Stimulated activated CD4-positive, alpha-beta T cell treated with anti-CD3 and anti-CD28 coated beads, Interleukin-15, amount 100 ng/mL, for 48 hours (primary cell): Measurements from ENCODE around the gene CASP4.
A peak's percentile ranks its signal among the peaks of the same experiment; 100 is the strongest.
"Not testable (repeated sequence)": the region's sequence is repeated elsewhere in the genome, so short reads cannot be mapped to it uniquely, and the experiment has no call there.

Experiments
- DNase-seq, 2 donors: peaks; one replicate each; pipeline ENCODE4 v3.0.0-alpha.2; 2020; ENCODE audit warnings: low read depth in 2 of 2

The CASP4 gene

GRCh38 chr11:104968355-104968855, at the start of gene CASP4:
Gene CASP4 (minus strand): TSS chr11:104968574. CDS start chr11:104968525, 49 bp downstream.
- DNase-seq, result no peak

DNA sequence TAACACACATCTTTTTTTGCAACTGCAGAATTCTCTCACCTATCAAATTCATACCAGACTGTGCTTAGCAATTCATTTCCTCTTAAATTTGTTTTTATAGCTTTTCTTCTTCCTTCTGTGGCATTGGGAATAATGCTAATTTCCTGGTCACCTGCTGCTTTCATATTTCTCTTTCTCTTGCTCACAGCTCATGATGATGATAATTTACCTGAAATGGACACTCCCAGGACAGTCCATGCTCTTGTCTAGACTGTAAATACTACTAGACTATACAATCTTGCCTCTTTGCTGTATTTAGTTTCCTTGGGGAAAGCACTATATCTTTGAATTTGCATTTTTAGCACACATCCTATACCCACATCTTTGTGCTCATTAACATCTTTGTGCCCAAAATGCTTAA, 39.1 kb upstream of the CASP4 start:
- no peak for DNase-seq

DNA sequence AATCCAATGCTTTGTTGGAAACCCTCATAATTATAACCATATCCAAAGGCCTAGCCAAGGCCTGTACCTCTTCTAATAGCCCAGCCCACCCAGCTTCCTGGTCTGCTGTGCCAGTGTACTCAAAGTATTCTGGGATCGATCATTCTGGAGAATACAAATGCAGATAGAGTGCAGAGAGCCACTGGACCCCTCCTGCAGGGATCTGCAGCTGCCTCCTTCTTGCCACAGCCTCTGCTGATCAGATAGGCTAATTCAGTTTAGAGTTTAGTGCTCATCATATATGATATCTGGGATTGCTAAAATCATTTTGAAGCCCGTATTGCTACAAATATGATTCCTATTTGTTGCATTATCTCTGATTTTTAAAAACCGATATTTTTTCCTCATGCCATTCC, 37.1 kb upstream of the CASP4 start:
- no peak for DNase-seq

DNA sequence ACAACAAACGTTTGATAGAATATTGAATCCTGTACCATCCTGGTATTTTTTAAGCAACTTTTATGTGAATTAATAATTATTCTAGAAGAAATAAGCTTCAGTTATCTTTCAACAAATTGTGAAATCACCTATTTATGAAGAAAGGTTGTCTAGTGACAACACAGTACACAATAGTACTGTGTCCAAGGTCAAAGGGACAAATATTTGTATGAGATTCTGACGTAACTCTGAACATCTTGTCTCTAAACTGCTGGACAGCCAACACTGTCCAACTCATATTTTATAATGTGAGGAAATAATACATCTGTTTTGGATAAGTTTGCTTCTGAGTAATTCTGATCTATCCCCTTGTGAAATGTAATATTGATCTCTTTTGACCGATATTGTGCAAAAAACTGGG, 35.6 kb upstream of the CASP4 start:
- no peak for DNase-seq

DNA sequence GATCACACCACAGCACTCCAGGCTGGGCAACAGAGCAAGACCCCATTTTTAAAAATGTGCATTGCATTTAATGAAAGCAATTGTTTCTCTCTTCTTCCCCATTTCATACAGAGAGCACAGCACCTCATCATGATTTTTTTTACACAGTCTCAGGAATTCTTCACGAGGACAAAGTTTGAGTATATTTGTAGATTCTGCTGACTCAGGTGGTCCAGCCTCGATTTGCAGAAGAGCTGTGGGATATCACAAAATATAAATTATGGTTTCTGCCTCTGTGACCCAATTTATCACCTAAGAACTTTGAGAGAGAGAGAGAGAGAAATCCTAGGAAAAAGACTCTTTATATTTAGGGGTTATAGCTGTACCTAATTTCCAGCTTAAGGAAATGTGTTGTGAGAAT, 34.8 kb upstream of the CASP4 start:
- no peak for DNase-seq

DNA sequence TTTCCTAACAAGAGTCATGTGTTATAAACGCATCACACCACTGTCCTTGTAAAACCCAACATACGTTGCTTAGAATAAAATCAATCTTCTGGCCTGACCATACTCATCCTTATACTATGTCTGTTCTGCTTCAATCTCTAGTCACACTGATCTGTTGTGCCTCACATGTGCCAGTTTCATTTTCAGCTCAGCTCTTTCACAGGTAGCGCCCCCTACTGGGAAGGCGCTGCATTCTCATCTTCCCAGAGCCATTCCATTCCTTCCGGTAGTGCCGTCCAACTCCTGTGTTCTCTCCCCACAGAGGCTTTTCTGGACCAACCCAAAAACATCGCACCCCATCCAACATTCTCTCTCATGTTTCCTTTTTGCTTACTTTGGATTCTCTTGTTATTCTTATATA, 32.4 kb upstream of the CASP4 start:
- DNase-seq, result peak; percentile 22 to 45

- DNase-seq, result no peak
These were observed 31.8 kb upstream of the CASP4 start for GRCh38 chr11:105000167-105000566.

- DNase-seq, result no peak
These were observed 31.3 kb upstream of the CASP4 start for GRCh38 chr11:104999721-105000120.

DNA sequence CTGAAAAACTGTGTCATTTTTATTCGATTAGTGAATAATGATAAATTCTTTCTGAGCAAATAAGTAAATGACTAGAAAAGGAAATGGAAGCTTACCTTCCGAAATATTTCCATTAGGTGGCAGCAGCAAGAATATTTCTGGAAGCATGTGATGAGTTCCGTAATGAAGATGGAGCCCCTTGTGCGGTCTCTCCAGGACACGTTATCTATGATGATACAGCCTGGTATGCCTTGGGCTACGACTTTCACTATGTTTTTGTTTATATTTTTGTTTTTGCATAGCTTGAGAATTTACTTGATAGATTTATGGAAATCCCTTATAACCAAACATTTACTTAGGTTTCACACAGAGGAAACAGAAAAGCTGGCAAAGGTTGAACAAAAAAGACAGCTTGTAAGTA, 28.9 kb upstream of the CASP4 start:
- no peak for DNase-seq

DNA sequence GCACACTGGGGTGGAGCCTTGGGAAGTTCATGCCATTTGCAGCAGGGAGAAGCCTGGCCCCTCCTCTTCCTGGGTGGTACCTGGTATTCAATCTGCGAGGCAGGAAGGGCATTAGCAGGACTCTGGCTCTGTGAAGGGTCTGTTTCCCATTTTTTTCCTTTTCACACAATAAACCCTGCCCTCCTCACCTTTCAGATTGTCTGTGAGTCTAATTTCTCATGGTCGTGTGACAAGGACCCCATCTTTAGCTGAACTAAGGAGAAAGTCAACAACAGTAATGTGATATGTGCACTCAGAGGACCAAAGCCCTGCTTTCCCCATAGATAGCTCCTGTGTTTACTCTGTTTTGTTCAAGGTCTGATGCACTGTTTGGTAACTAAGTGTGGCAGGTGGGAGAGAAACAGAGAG, 26.6 kb upstream of the CASP4 start:
- DNase-seq, result no peak

GRCh38 chr11:104992781-104993180, 24.4 kb upstream of the CASP4 start:
- DNase-seq, result no peak

- no peak for DNase-seq
These were observed 23.6 kb upstream of the CASP4 start for GRCh38 chr11:104991994-104992393.

DNA sequence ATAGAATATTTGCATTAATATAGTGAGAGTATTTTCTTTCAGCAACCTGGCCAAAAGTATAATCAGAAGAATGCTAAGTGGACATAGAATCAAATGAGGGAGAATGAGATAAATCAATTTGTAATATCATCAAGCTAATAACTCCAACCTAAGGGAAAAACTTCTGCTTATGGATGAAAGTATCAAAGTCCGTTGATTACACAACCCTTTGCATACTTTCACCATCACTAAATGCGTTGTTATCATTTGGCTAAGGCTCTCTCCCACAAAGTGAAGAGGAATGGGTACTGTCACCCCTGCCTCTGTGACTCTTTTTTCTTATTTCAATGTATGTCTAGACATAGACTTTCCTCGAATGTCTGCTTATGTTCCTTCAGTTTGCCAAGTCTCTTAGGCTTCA, 16.4 kb upstream of the CASP4 start:
- DNase-seq, result no peak

DNA sequence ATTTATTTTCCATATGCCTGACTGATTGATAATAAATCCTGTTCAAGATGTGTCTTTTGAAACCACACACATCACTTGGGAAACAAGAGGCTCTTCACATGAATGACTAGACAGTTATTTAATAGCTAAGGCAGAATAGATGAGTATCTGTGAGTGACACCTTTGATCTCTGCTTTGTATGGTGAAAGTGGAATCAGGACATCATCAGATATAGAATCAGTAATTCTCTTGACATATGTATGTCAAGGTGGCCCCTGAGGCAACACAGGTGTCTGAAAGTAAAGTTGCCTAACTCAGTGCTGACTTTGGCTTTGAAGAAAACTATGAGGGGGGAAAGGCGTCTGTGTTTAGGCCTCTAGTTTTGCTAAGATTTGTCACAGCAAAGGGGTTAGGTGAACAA, 11.5 kb upstream of the CASP4 start:
- DNase-seq, result no peak

- no peak for DNase-seq
These were observed 5.2 kb upstream of the CASP4 start for GRCh38 chr11:104973616-104974015.

- not testable (repeated sequence) for DNase-seq
These were observed 4.5 kb upstream of the CASP4 start for GRCh38 chr11:104972924-104973323.

DNA sequence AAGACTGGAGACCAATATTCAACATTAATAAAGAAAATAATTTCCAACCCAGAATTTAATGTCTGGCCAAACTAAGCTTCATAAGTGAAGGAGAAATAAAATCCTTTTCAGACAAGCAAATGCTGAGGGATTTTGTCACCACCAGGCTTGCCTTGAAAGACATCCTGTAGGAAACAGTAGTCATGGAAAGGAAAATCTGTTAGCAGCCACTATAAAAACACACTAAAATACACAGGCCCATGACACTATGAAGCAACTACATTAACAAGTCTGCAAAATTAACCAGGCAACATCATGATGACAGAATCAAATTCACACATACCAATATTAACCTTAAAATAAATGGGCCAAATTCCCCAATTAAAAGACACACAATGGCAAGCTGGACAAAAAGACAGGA, 2.4 kb upstream of the CASP4 start:
- no peak for DNase-seq

DNA sequence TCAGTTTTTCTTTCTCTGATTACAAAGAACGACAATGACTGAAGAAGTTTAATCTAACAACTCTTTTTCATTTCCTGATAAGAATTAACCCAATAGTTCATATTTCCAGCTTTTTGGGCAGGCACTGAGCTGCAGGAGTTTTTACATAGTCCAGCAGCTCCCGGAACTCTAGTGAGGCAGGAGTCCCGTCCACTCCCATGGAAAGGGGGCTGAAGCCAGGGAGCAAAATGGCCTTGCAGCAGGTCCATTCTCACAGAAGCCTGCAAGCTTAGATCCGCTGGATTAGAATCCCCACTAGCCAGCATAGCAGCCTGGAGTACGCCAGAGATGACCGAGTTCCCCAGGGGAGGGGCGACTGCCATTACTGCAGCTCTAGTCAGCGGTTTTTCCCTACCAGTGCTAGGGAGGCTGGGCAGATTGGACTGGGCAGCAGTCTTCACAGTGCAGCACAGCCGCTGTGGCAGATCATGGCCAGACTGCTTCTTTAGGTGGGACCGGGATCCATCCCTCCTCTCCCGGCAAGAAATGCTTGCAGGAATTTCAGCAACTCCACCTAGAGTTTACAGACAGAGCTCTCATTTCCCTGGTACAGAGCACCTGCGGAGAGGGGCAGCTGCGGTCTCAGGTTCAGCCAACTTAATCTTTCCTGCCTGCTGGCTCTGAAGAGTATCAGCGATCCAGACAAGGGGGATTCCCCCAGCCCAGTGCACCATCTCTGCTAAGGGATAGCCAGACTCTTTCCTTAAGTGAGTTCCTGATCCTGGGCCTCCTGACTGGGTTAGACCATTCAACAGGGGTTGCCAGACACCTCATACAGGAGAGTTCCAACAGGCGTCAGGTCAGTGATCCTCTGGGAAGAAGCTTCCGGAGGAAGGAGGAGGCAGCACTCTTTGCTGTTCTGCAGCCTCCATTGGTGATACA, 742 bp upstream of the CASP4 start:
- DNase-seq, result no peak

DNA sequence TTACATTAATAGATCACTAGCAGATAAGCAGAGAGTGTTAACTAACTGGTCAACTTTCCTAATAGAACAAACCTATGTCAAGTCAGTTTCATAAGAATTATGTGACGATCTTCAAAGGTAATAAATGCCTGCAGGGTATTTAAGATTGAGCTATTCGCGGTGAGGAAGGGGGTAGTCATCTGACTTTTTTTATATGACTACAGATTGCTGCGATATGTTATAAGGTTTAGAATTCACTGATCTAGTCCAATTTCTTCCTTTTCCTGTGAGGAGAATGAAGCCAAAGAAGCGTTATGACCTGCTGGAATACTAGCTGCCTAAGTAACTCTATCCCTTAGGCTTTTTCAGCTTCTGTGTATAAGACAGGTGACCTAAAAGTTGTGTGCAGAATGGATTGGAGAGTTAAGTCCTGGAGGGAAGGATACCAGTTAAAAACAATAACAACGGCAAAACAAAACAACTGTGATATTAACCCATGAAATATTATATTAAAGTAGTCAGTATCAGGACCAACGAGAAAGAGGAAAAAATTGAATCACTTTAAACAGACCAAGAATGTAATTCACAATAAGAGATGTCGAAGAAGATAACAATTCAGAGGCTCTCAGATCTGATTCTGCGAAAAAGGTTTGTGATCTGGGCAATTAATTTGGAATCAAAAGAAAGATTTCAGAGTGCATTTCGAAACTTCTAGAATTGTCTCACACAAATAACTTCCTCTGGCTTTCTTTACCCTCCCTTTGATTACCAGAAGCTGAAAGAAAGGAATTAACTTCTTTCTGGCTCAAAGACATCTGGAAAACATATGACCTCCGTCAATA, 630 bp downstream of the CASP4 start:
- no peak for DNase-seq

DNA sequence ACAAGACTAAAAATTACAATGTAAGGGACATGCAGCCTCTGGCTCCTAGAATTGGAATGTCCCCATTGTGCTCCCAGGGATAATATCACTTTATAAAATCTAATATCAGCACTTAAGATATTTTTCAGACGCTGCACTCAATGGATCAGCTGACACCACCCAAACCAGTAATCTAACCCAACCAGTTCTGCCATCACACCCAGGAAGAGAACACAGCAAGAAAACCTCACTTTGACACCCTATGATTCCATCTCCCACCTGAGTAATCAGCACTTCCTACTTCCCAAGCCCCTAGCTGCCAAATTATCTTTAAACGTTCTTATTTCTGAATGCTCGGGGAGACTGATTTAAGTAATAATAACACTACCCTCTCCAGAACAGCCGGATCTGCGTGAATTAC, 2.6 kb downstream of the CASP4 start:
- no peak for DNase-seq

DNA sequence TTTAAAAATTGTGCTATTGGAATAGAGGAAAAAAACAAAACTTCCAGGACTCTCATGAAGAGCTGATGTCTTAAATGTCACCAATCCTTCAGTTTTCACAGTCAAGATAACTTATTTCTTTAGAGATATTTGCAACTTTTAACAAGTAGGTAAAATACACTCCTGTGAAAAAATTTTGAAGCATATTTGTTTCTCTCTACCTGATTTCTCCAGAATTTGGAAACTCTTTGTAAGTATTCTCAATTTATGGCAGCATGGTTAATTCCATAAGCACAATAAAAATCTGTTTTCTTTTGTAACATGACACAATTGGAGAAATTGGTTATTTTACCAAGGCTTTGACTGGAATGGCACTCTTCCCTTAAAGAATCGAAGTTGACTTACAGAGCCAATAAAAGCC, 4.1 kb downstream of the CASP4 start:
- DNase-seq, result no peak

DNA sequence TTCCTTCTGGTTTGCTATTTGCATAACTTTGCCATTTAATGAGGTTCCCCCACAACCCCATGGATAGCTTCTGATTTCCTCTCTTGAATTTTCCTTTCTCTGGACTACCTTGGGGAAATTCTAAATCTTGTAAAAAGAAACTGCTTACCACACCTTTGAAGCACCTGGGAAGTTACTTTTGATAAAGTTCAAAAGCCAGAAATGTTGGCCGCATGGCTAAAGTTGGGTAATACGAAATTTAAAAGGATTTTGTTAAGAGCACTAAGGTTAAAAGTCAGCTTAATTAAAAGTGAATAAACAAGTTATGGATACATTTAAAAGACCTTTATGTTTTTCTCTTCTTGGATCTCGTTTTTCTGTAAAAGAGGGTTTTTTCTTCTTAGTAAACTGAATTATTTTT, 5.5 kb downstream of the CASP4 start:
- DNase-seq, result no peak

DNA sequence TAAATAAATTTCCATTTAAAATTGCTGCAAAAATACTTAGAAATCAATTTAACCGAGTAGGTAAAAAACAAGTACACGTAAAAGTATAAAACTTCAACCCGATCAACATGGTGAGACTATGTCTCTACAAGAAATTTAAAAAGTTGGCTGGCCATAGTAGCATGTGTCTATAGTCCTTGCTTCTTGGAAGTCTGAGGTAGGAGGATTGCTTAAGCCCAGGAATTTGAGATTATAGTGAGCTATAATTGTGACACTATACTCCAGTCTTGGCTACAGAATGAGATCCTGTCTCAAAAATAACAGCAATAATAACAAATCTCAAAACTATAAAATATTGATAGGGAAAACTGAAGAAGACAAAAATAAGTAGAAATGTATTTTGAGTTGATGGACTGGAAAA, 11.1 kb downstream of the CASP4 start:
- DNase-seq, result no peak
